ENCODE data around the gene RFC1.

RFC1 gene

DNA sequence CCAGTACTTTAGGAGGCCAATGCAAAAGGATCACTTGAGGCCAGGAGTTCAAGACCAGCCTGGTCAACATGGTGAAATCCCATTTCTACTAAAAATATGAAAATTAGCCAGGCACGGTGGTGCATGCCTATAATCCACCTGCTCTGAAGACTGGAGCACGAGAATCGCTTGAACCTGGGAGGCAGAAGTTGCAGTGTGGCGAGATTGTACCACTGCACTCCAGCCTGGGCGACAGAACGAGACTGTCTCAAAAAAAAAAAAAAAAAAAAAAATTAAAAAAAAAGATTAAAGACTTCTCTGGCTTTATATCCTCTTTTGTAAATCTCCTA, 13.0 kb downstream of the RFC1 start:
- DNase-seq = peak in 1 of 2 experiments; percentile 43

DNA sequence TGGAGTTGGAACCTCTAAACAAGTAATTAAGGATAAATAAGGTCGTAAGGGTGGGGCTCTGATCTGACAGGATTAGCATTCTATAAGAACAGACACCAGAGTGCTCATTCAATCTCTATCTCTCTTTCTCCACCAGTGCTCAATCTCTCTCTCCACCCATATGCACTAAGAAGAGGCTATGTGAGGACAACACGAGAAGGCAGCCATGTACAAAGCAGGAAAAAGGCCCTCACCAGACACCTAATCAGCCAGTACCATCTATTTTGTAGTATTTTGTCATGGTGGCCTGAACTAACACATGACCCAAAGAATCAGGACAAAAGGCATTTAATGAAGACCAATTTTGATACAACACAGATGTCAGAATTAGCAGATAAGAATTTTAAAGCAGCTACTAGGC, 16.8 kb downstream of the RFC1 start:
- no peak for DNase-seq

- no peak for DNase-seq
Observed at GRCh38 chr4:39348371-39349315, 17.5 kb downstream of the RFC1 start.

GRCh38 chr4:39346856-39347519, 19.2 kb downstream of the RFC1 start:
- DNase-seq = no peak

DNA sequence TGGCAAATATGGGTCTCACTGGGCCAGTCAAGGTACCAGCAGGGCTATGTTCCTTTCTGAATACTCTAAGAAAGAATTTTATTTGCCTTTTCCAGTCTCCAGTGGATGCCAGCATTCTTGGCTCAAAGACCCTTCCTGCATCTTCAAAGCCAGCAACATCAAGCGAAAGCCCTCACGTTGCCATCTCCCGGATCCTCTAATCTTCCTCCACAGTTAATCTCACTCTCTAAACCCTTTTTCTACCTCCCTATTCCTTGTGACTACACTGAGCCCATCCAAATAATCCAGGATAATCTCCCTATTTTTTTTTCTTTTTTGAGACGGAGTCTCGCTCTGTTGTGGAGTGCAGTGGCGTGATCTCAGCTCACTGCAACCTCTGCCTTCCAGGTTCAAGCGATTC, 23.4 kb downstream of the RFC1 start:
- no peak for DNase-seq

GRCh38 chr4:39341075-39341725, 25.0 kb downstream of the RFC1 start:
- DNase-seq = no peak

DNA sequence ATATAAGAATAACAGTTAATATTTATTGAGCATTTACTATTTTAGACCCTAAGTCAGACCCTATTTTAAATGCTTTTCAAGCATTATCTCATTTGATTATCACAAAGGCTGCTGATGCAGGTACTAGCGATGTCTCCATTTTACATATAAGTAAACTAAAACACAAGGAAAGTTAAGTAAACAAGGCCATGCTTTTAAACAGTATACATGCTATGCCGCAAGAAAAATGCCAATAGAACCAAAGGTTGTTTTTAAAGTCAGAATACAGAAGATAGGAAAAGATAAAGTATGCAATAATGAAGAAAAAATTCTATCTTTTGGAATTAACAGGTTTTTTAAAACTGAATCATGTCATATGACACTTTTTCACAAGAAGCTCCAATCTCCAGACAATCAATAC, 26.2 kb downstream of the RFC1 start:
- DNase-seq = no peak

GRCh38 chr4:39337841-39338240, 28.3 kb downstream of the RFC1 start:
- DNase-seq = no peak

- DNase-seq = no peak
Observed at GRCh38 chr4:39335566-39335965, 30.6 kb downstream of the RFC1 start.

- no peak for DNase-seq
Observed at GRCh38 chr4:39331191-39331590, 35.0 kb downstream of the RFC1 start.

DNA sequence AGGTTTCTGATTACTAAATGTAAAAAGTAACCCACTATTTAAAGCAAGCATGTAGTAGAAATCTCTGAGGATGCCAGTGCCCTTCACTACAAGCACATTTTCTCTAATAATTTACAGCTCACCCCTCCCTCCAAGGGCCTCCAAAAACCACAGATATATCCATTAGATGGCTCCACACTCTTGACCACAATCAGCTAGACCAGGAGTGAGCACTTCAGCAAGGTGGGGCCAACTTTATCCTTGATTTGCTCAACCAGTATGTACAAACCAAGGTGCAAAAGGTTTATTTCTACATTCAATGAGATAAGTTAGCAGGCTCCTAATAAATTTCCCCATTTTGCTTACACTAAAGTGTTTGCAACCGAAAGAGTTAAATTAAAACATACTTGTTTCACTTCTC, 35.8 kb downstream of the RFC1 start:
- DNase-seq = no peak

- DNase-seq = no peak
Observed at GRCh38 chr4:39326468-39326977, 39.6 kb downstream of the RFC1 start.

DNA sequence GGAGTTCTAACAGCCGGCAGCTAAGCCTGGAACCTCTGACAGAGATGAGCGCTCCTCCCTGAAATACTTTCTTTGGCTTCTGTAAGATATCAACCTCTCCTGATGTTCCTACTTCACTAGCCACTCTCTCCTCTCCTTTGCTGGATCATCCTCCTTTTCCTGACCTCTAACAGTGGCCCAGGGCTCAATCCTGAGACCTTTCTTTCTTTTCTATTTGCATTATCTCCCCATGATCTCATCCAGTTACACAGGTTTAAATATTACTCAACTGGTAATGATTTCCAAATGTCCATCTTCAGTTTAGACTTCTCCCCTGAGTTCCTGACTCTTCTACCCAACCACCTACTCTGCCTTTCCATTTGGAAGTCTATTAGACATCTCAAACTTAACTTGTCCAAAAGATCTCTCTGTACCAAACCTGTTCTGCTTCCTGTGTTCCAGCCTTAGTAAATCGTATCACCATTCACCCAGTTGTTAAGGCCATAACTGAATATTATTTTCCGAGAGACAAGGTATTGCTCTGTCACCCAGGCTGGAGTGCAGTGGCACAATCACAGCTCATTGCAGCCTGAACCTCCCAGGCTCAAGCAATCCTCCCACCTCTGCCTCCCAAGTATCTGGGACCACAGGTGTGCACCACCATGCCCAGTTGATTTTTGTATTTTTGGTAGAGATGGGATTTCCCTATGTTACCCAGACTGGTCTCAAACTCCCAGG, 41.1 kb downstream of the RFC1 start:
- no peak for DNase-seq

DNA sequence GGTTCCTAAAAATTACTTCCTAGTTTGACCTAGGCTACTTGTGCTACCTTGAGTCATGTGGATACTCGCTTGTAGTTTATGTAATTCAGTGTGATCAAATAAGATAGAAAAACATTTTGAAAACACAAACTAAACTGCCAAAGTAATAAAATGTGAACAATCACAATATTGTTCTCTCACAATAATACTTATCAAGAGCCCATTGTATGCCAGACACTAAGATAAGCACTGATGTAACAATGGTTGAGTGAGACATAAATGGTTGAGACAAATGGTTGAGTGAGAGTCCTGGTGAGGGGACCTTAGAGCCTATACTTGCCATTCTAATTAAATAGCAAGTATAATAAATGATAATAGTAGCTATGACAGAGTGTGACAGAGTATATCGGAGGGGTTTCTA, 41.7 kb downstream of the RFC1 start:
- no peak for DNase-seq

GRCh38 chr4:39323821-39324220, 42.3 kb downstream of the RFC1 start:
- DNase-seq = no peak

GRCh38 chr4:39320381-39321115, 45.6 kb downstream of the RFC1 start:
- no peak for DNase-seq

DNA sequence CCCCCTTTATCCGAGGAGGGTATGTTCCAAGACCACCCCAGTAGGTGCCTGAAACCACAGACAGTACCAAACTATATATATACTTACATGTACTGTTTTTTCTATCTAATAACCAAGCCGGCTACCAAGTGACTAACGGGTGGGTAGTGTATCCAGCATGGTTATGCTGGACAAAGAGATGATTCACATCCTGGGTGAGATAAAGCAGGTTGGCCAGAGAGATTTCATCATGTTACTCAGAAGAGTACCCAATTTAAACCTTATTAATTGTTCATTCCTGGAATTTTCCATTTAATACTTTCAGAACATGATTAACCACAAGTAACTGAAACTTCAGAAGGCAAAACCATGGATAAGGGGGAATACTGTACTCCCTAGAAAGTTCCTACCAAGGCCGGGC, 46.5 kb downstream of the RFC1 start:
- DNase-seq = no peak

DNA sequence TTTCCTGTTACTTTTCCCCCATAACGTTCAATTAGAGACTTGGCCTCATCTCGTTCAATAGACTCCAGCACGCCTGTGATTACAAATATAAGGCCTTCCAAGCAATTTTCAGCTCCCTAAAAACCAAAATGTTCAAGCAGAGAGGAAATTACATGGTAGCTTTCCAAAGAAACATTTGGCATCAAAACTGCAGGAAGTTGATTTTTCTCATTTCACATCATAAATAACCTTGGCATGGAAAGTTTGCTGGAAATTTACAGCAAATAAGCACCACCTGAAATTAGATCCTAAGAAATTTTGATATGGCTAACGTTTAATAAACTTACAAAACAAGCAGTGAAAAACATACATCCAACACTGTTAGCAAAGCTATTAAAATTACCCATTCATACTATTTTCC, 53.3 kb downstream of the RFC1 start:
- no peak for DNase-seq

- DNase-seq = no peak
Observed at GRCh38 chr4:39308611-39309010, 57.6 kb downstream of the RFC1 start.

GRCh38 chr4:39305912-39306677, 60.1 kb downstream of the RFC1 start:
- no peak for DNase-seq

DNA sequence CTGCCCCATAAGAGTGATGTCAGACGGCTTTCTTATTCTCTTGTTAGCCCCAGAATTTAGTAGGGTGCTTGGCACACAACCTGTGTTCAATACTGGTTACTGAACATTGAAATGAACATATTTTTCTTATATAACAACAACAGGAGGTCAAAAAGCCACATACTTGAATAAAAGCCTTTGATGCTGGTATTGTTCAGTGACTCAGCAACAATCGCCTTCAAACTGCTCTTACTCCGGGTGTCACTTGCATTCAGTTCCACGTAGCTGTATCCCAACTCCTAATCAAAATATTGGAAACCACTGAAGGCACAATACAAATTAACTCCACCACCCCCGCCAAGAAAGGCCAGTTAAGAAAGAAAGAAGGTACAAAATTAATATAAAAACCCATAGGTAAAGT, 61.5 kb downstream of the RFC1 start:
- DNase-seq = no peak

DNA sequence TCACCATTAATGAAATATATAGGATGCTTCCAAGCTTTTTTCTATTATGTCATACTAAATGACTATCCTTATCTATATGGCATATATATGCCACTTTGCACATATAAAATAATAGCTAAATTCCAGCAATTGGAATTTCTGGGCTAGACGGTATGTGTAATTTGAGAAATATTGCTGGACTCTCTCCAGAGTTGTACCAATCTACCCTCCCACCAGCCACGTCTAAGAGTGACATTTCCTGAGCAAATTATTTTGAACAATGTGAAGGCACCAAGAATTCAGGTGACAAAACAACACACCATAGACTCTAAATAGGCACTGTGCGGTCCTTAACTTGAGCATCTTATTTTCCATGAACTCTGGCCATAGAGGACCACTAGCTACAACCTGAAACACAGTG, 62.3 kb downstream of the RFC1 start:
- DNase-seq = no peak
